Endothelial cell of umbilical vein (primary cell): Measurements from ENCODE around the gene GALNT9. TPM values are rescaled to one million over a fixed set of nuclear protein-coding genes. Genes with fewer than 3 reads are reported as not detected.

Experiments
- BruUV-seq: library from RNA; stranded (reverse); fragments of 400-500 nt; replicated peaks from 2 replicates; lab custom pipeline; 2021; lab: Mats Ljungman, UMichigan
- CTCF ChIA-PET: fragments of 300-600, 350-600 bp; sonication (Branson Sonifier 250); formaldehyde crosslinking; loops from one replicate; lab custom pipeline; 2021; ENCODE audit warnings: antibody characterized with exemption, inconsistent platforms; lab: Charles Lee
- POLR2A ChIA-PET: fragments of 300-600, 350-600 bp; sonication (Branson Sonifier 250); formaldehyde crosslinking; loops from one replicate; lab custom pipeline; 2021; ENCODE audit warnings: antibody characterized with exemption, inconsistent platforms; lab: Charles Lee
- DNase-seq: peaks from one replicate; pipeline ENCODE4 v3.0.0-alpha.2; 2011; ENCODE audit warnings: low read depth, low spot score
- FAIRE-seq: peaks from 2 replicates; lab custom pipeline; 2011; peaks lifted over from hg19 to GRCh38; lab: Jason Lieb, UNC
- H2AFZ ChIP-seq: 2 replicates; pipeline ENCODE4 v1.6.0; 2012; ENCODE audit warnings: low read depth, low read length, control low read depth, inconsistent platforms
- H3K27ac ChIP-seq: 2 replicates; pipeline ENCODE4 v1.5.1; 2011; ENCODE audit warnings: low read depth, mild to moderate bottlenecking, control low read depth, low read length, moderate library complexity; ENCODE audit not compliant: insufficient read depth
- H3K27me3 ChIP-seq, 2 experiments: 2 replicates each; pipeline versions ENCODE4 v1.6.0 to v1.6.1; 2011; ENCODE audit warnings: low read length in 2 of 2, mixed read lengths in 1 of 2; ENCODE audit not compliant: control insufficient read depth in 2 of 2, insufficient read depth in 2 of 2
- H3K36me3 ChIP-seq, 2 experiments: 2 replicates in 1 of 2; 3 replicates in 1 of 2; pipeline ENCODE4 v1.5.1; 2011; ENCODE audit warnings: low read length in 2 of 2, mild to moderate bottlenecking in 1 of 2, moderate library complexity in 1 of 2; ENCODE audit not compliant: control insufficient read depth in 2 of 2, insufficient read depth in 2 of 2; ENCODE audit errors: extremely low read depth in 1 of 2
- H3K4me1 ChIP-seq: 3 replicates; pipeline ENCODE4 v1.5.1; 2011; ENCODE audit warnings: mild to moderate bottlenecking, low read length; ENCODE audit not compliant: control insufficient read depth, insufficient read depth; ENCODE audit errors: extremely low read depth
- H3K4me2 ChIP-seq: 2 replicates; pipeline ENCODE4 v1.6.1; 2011; ENCODE audit warnings: low read length, control low read depth, mixed read lengths; ENCODE audit not compliant: insufficient read depth
- H3K4me3 ChIP-seq, 3 experiments: fragments of 200-600 bp in 1 of 3; sonication (generic), shearing (Covaris generic) in 1 of 3; replicated peaks in 1 of 3; 2 replicates each; pipeline ENCODE4 v1.5.1; 2011 to 2016; ENCODE audit warnings: control low read depth in 3 of 3, low read length in 3 of 3, mild to moderate bottlenecking in 2 of 3, inconsistent platforms in 1 of 3, low read depth in 1 of 3, moderate library complexity in 1 of 3; ENCODE audit not compliant: insufficient read depth in 1 of 3
- H3K79me2 ChIP-seq: 2 replicates; pipeline ENCODE4 v1.6.0; 2012; ENCODE audit warnings: low read length, inconsistent platforms; ENCODE audit not compliant: control insufficient read depth, insufficient read depth
- H3K9ac ChIP-seq: replicated peaks from 2 replicates; pipeline ENCODE3; 2011; ENCODE audit warnings: low read length, control low read depth; ENCODE audit not compliant: insufficient read depth; ENCODE audit errors: extremely low read depth
- H3K9me1 ChIP-seq: replicated peaks from 3 replicates; pipeline ENCODE4 v1.6.0; 2011; ENCODE audit warnings: mild to moderate bottlenecking, low read length; ENCODE audit not compliant: control insufficient read depth, insufficient read depth; ENCODE audit errors: extremely low read depth
- H3K9me3 ChIP-seq: replicated peaks from 2 replicates; pipeline ENCODE4 v1.5.1; 2012; ENCODE audit warnings: low read length, inconsistent platforms; ENCODE audit not compliant: control insufficient read depth, insufficient read depth
- H4K20me1 ChIP-seq: replicated peaks from 2 replicates; pipeline ENCODE3; 2011; ENCODE audit warnings: mild to moderate bottlenecking, low read length; ENCODE audit not compliant: control insufficient read depth, insufficient read depth; ENCODE audit errors: extremely low read depth
- EZH2 ChIP-seq: IDR thresholded peaks from 2 replicates; pipeline ENCODE4 v1.6.1; 2012; ENCODE audit warnings: borderline replicate concordance, low read depth, mild to moderate bottlenecking, moderate library complexity, low read length, inconsistent platforms; ENCODE audit not compliant: severe bottlenecking
- FOS ChIP-seq: IDR thresholded peaks from 2 replicates; pipeline ENCODE4 v1.6.1; 2011; ENCODE audit warnings: mild to moderate bottlenecking, low read length, moderate library complexity, borderline replicate concordance; ENCODE audit not compliant: insufficient read depth
- GATA2 ChIP-seq: IDR thresholded peaks from 2 replicates; pipeline ENCODE4 v1.7.0; 2011; ENCODE audit warnings: low read depth, mild to moderate bottlenecking, moderate library complexity, mixed read lengths, low read length; ENCODE audit not compliant: insufficient read length, insufficient read depth
- JUN ChIP-seq: IDR thresholded peaks from 2 replicates; pipeline ENCODE4 v1.6.1; 2011; ENCODE audit warnings: borderline replicate concordance, low read depth; ENCODE audit not compliant: insufficient read length, insufficient read depth
- MAX ChIP-seq: IDR thresholded peaks from 2 replicates; pipeline ENCODE4 v1.6.1; 2011; ENCODE audit not compliant: insufficient read depth, insufficient read length
- MYC ChIP-seq: IDR thresholded peaks from one replicate; pipeline ENCODE4 v1.6.1; 2011; ENCODE audit warnings: mild to moderate bottlenecking, low read depth, low read length
- POLR2A ChIP-seq: IDR thresholded peaks from 2 replicates; pipeline ENCODE4 v1.6.1; 2012; ENCODE audit warnings: low read depth, mild to moderate bottlenecking, control low read depth, low read length
- POLR2AphosphoS5 ChIP-seq: IDR thresholded peaks from 2 replicates; pipeline ENCODE4 v1.6.1; 2012; ENCODE audit warnings: low read depth, mild to moderate bottlenecking, control low read depth, low read length, moderate library complexity; ENCODE audit not compliant: insufficient read depth
- dilution Hi-C: fragments of 300-500 bp; cut with MboI; formaldehyde crosslinking; loops from one replicate; pipeline ENCODE4 v1.15.0; 2019; ENCODE audit warnings: low sequenced_read_pairs; ENCODE audit not compliant: extremely low pct_ligation_motif_present
- intact Hi-C: fragments of 100-400 bp; cut with micrococcal nuclease; formaldehyde crosslinking; loops from one replicate; pipeline ENCODE4 v1.10.0; 2022
- polyA plus RNA-seq, 4 experiments: library from polyadenylated mRNA; depleted of rRNA in 3 of 4; stranded (reverse) in 3 of 4; unstranded in 1 of 4; fragments of >200 nt; gene quantifications; 2 replicates each; pipeline versions ENCODE4 v1.2.1 to v1.2.3, GENCODE V29; 2011 to 2012; ENCODE audit warnings: missing spikeins in 1 of 4
- total RNA-seq: library from RNA; stranded (reverse); gene quantifications from 2 replicates; pipeline ENCODE4 v1.2.3, GENCODE V29; 2021
- TF ChIP-seq, protein P1 (sequence below), 2 donors: IDR thresholded peaks; 1 replicate in 1 of 2; 2 replicates in 1 of 2; pipeline ENCODE4 v1.5.1; 2011; ENCODE audit warnings: low read length in 2 of 2, mild to moderate bottlenecking in 2 of 2, moderate library complexity in 2 of 2, control low read depth in 1 of 2, inconsistent platforms in 1 of 2, low read depth in 1 of 2; ENCODE audit not compliant: insufficient read depth in 1 of 2; ENCODE audit errors: extremely low read depth in 1 of 2

Gene GALNT9
- total and polyA plus RNA-seq, 2 donors (not counting 3 experiments of a cell fraction or from before 2014, with no cell fraction given) = 0.14 to 0.73 TPM

DNA sequence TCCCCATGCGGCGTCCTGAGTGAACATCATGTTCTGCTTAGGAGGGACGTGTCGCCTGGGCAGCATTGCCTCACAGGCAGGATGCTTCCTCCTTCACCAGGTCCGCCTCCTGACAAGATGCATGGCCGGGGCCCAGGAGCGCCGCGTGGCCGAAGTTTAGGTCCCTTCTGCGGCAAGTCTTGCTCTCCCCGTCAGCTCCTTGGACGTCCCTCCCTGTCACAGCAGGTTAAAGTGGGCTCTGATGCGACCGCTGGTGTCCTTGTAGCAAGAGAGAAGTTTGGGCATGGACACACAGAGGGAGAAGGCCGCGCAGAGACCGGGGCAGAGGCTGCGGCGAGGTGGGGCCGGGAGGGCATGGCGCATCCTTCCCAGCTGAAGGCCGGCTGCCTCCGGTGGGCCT is 9.4 kb upstream of the GALNT9 start:
- BruUV-seq = no TSS peak
- Histone ChIP-seq H3K9me3 (no peaks in the 10 kb centered on the region), H3K27me3 (no peaks in the 10 kb centered on the region), H3K79me2 (no peaks in the 10 kb centered on the region), H3K4me3 (no peak overlapping the region), H3K27ac (no peak overlapping the region), H3K36me3 (no peaks in the 10 kb centered on the region), H3K4me2 (no peak overlapping the region), H3K9ac (no peak overlapping the region), H3K4me1 (no peaks in the 10 kb centered on the region), H3K9me1 (no peaks in the 10 kb centered on the region), H2AFZ (no peak overlapping the region), H4K20me1 (no peaks in the 10 kb centered on the region)
- DNase-seq (no peak), FAIRE-seq (no peak)
- ChIA-PET POLR2A (no interaction called here), CTCF (no interaction called here)
- dilution Hi-C loops (no loop called here), intact Hi-C loops (no loop called here)
- TF ChIP-seq, protein P1, sequence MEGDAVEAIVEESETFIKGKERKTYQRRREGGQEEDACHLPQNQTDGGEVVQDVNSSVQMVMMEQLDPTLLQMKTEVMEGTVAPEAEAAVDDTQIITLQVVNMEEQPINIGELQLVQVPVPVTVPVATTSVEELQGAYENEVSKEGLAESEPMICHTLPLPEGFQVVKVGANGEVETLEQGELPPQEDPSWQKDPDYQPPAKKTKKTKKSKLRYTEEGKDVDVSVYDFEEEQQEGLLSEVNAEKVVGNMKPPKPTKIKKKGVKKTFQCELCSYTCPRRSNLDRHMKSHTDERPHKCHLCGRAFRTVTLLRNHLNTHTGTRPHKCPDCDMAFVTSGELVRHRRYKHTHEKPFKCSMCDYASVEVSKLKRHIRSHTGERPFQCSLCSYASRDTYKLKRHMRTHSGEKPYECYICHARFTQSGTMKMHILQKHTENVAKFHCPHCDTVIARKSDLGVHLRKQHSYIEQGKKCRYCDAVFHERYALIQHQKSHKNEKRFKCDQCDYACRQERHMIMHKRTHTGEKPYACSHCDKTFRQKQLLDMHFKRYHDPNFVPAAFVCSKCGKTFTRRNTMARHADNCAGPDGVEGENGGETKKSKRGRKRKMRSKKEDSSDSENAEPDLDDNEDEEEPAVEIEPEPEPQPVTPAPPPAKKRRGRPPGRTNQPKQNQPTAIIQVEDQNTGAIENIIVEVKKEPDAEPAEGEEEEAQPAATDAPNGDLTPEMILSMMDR (IDR thresholded peaks at IDR 0.05; ENCODE audit: extremely low read depth in 1 of 2, insufficient read depth in 1 of 2, low read depth in 1 of 2, low read length in 2 of 2) = no peak
- TF ChIP-seq MYC = no peak
- no peak for TF ChIP-seq POLR2AphosphoS5
- no peak for TF ChIP-seq JUN
- no peak for TF ChIP-seq POLR2A

GRCh38 chr12:132338311-132338710 is 8.9 kb upstream of the GALNT9 start:
- H4K20me1 ChIP-seq = no peaks in the 10 kb centered on the region
- BruUV-seq = no TSS peak
- DNase-seq (no peak), FAIRE-seq (no peak)
- H3K9me1 ChIP-seq = no peaks in the 10 kb centered on the region
- no peaks in the 10 kb centered on the region for H3K79me2 ChIP-seq
- H3K4me3 ChIP-seq = no peak overlapping the region
- ChIA-PET CTCF (no interaction called here), POLR2A (no interaction called here)
- no peaks in the 10 kb centered on the region for H3K27me3 ChIP-seq
- no peaks in the 10 kb centered on the region for H3K9me3 ChIP-seq
- no peak overlapping the region for H2AFZ ChIP-seq
- intact Hi-C loops (no loop called here), dilution Hi-C loops (no loop called here)
- TF ChIP-seq MAX (no peak), FOS (no peak), JUN (no peak), EZH2 (no peak), POLR2AphosphoS5 (no peak), GATA2 (no peak), POLR2A (no peak)
- H3K4me1 ChIP-seq = no peaks in the 10 kb centered on the region
- no peak overlapping the region for H3K9ac ChIP-seq
- no peak overlapping the region for H3K4me2 ChIP-seq
- H3K36me3 ChIP-seq = no peaks in the 10 kb centered on the region
- H3K27ac ChIP-seq = no peak overlapping the region
